H9 (cell line): ENCODE measurements around the gene AGA. TPM values are rescaled to one million over a fixed set of nuclear protein-coding genes. Genes with fewer than 3 reads are reported as not detected.

ENCODE experiments used
- DNase-seq: peaks from one replicate; pipeline ENCODE4 v3.0.0-alpha.2; 2017
- H2AFZ ChIP-seq: one replicate; pipeline ENCODE4 v1.6.1; 2013; ENCODE audit warnings: mild to moderate bottlenecking, low read length, control low read depth, moderate library complexity
- H2AK5ac ChIP-seq: 2 replicates; pipeline ENCODE4 v1.6.1; 2013; ENCODE audit warnings: low read length, control low read depth, mixed read lengths; ENCODE audit not compliant: insufficient read length
- H2BK120ac ChIP-seq: one replicate; pipeline ENCODE4 v1.6.1; 2013; ENCODE audit warnings: low read depth, mild to moderate bottlenecking, low read length, control low read depth, inconsistent platforms; ENCODE audit not compliant: poor library complexity, severe bottlenecking
- H2BK12ac ChIP-seq: 2 replicates; pipeline ENCODE4 v1.6.1; 2013; ENCODE audit warnings: low read length, control low read depth, mixed read lengths, low read depth; ENCODE audit not compliant: insufficient read length
- H2BK15ac ChIP-seq: 2 replicates; pipeline ENCODE4 v1.6.1; 2013; ENCODE audit warnings: low read depth, low read length, control low read depth
- H2BK20ac ChIP-seq: one replicate; pipeline ENCODE4 v1.6.1; 2013; ENCODE audit warnings: low read depth, mild to moderate bottlenecking, low read length, control low read depth, inconsistent platforms; ENCODE audit not compliant: poor library complexity, severe bottlenecking
- H2BK5ac ChIP-seq: 2 replicates; pipeline ENCODE4 v1.6.1; 2013; ENCODE audit warnings: low read length, control low read depth, mixed read lengths; ENCODE audit not compliant: insufficient read length
- H3K14ac ChIP-seq: 2 replicates; pipeline ENCODE4 v1.6.1; 2013; ENCODE audit warnings: low read length, control low read depth; ENCODE audit not compliant: insufficient read depth
- H3K18ac ChIP-seq: 2 replicates; pipeline ENCODE4 v1.6.1; 2013; ENCODE audit warnings: low read depth, mild to moderate bottlenecking, mixed read lengths, low read length, control low read depth; ENCODE audit not compliant: insufficient read length
- H3K23ac ChIP-seq: 2 replicates; pipeline ENCODE4 v1.6.1; 2013; ENCODE audit warnings: low read length, control low read depth, mixed read lengths, low read depth; ENCODE audit not compliant: insufficient read length
- H3K23me2 ChIP-seq: 2 replicates; pipeline ENCODE4 v1.6.1; 2013; ENCODE audit warnings: low read depth, mild to moderate bottlenecking, mixed read lengths, low read length, control low read depth; ENCODE audit not compliant: insufficient read length, poor library complexity, severe bottlenecking
- H3K27ac ChIP-seq: 2 replicates; pipeline ENCODE4 v1.5.1; 2013; ENCODE audit warnings: low read length, control low read depth, mixed read lengths, low read depth; ENCODE audit not compliant: insufficient read length
- H3K27me3 ChIP-seq: 2 replicates; pipeline ENCODE4 v1.6.1; 2013; ENCODE audit warnings: low read length, control low read depth, inconsistent platforms; ENCODE audit not compliant: insufficient read depth
- H3K4ac ChIP-seq: 2 replicates; pipeline ENCODE4 v1.6.1; 2013; ENCODE audit warnings: low read depth, mild to moderate bottlenecking, control low read depth, inconsistent platforms, low read length, moderate library complexity
- H3K4me1 ChIP-seq: 2 replicates; pipeline ENCODE4 v1.6.1; 2013; ENCODE audit warnings: low read length, control low read depth, inconsistent platforms; ENCODE audit not compliant: insufficient read depth
- H3K4me2 ChIP-seq: 2 replicates; pipeline ENCODE4 v1.6.1; 2013; ENCODE audit warnings: low read length, control low read depth, mixed read lengths; ENCODE audit not compliant: insufficient read length, insufficient read depth
- H3K56ac ChIP-seq: 2 replicates; pipeline ENCODE4 v1.6.1; 2013; ENCODE audit warnings: low read depth, mild to moderate bottlenecking, mixed read lengths, low read length, control low read depth; ENCODE audit not compliant: insufficient read length
- H3K79me1 ChIP-seq: 2 replicates; pipeline ENCODE4 v1.6.1; 2013; ENCODE audit warnings: low read depth, mild to moderate bottlenecking, moderate library complexity, low read length, control low read depth, inconsistent platforms; ENCODE audit not compliant: insufficient read depth, poor library complexity, severe bottlenecking
- H3K79me2 ChIP-seq: 2 replicates; pipeline ENCODE4 v1.6.1; 2013; ENCODE audit warnings: low read length, control low read depth, inconsistent platforms; ENCODE audit not compliant: insufficient read depth
- H3K9ac ChIP-seq: 2 replicates; pipeline ENCODE4 v1.6.1; 2013; ENCODE audit warnings: low read length, control low read depth, mixed read lengths; ENCODE audit not compliant: insufficient read length; ENCODE audit errors: extremely low read depth
- H3K9me3 ChIP-seq: one replicate; pipeline ENCODE4 v1.6.1; 2013; ENCODE audit warnings: low read depth, low read length, inconsistent platforms; ENCODE audit not compliant: control insufficient read depth
- H3T11ph ChIP-seq: one replicate; pipeline ENCODE4 v1.6.1; 2013; ENCODE audit warnings: mild to moderate bottlenecking, low read length, control low read depth, inconsistent platforms
- H4K20me1 ChIP-seq: one replicate; pipeline ENCODE4 v1.6.1; 2013; ENCODE audit not compliant: control insufficient read depth, insufficient read length, insufficient read depth
- H4K5ac ChIP-seq: 2 replicates; pipeline ENCODE4 v1.6.1; 2013; ENCODE audit warnings: low read depth, mild to moderate bottlenecking, mixed read lengths, low read length, control low read depth; ENCODE audit not compliant: insufficient read length
- H4K8ac ChIP-seq: replicated peaks from 2 replicates; pipeline ENCODE4 v1.6.1; 2013; ENCODE audit warnings: low read length, control low read depth, mixed read lengths, low read depth; ENCODE audit not compliant: insufficient read length
- H4K91ac ChIP-seq: 2 replicates; pipeline ENCODE4 v1.6.1; 2013; ENCODE audit warnings: low read depth, mild to moderate bottlenecking, moderate library complexity, mixed read lengths, low read length, control low read depth; ENCODE audit not compliant: insufficient read length
- H3K27ac Mint-ChIP-seq, 3 experiments: 2 replicates in 2 of 3; 3 replicates in 1 of 3; pipeline ENCODE4 v1.8.0; 2020 to 2021; ENCODE audit warnings: mixed read lengths in 3 of 3, mild to moderate bottlenecking in 1 of 3, moderate library complexity in 1 of 3
- H3K27me3 Mint-ChIP-seq: 2 replicates; pipeline ENCODE4 v1.8.0; 2021; ENCODE audit warnings: low read depth, mild to moderate bottlenecking, moderate library complexity, mixed read lengths
- H3K36me3 Mint-ChIP-seq, 3 experiments: 2 replicates in 2 of 3; 3 replicates in 1 of 3; pipeline ENCODE4 v1.8.0; 2020 to 2021; ENCODE audit warnings: low read depth in 3 of 3, mixed read lengths in 3 of 3; ENCODE audit not compliant: insufficient read depth in 1 of 3
- H3K4me1 Mint-ChIP-seq, 2 experiments: 2 replicates each; pipeline ENCODE4 v1.8.0; 2020; ENCODE audit warnings: mixed read lengths in 2 of 2
- H3K4me3 Mint-ChIP-seq, 2 experiments: 2 replicates in 1 of 2; 3 replicates in 1 of 2; pipeline ENCODE4 v1.8.0; 2020 to 2021; ENCODE audit warnings: mild to moderate bottlenecking in 2 of 2, mixed read lengths in 2 of 2, moderate library complexity in 1 of 2
- H3K9me3 Mint-ChIP-seq, 2 experiments: 2 replicates in 1 of 2; 3 replicates in 1 of 2; pipeline ENCODE4 v1.8.0; 2020; ENCODE audit warnings: mild to moderate bottlenecking in 2 of 2, mixed read lengths in 2 of 2, moderate library complexity in 1 of 2
- CTCF ChIP-seq: fragments of 200-600 bp; sonication (generic); conservative IDR thresholded peaks from 3 replicates; pipeline ENCODE4 v1.8.0; 2021; ENCODE audit warnings: antibody characterized with exemption, mild to moderate bottlenecking
- WGBS: extraction: QIAGEN DNeasy Blood & Tissue Kit; methylation state at CpG from one replicate; pipeline ENCODE4 v1.1.7; 2013; ENCODE audit warnings: missing lambda C conversion rate, low lambda C conversion rate, mixed read lengths; ENCODE audit not compliant: insufficient read length; ENCODE audit errors: extremely low coverage; 5-methylcytosine and 5-hydroxymethylcytosine counted together
- total RNA-seq: library from RNA; stranded (reverse); gene quantifications from 2 replicates; pipeline ENCODE4 v1.2.1, GENCODE V29; 2021

AGA gene
- total RNA-seq, 1 experiment from 2014 or later = 10.0 TPM

GRCh38 chr4:177396352-177396751, 45.9 kb downstream of the AGA start:
- Histone ChIP-seq H2BK120ac (no peak overlapping the region), H3K4ac (no peak overlapping the region), H3K56ac (no peak overlapping the region), H2BK15ac (no peak overlapping the region), H4K91ac (no peak overlapping the region), H2BK5ac (no peak overlapping the region), H3K27me3 (no peaks in the 10 kb centered on the region), H3K79me2 (no peaks in the 10 kb centered on the region), H4K20me1 (no peaks in the 10 kb centered on the region), H4K5ac (no peak overlapping the region), H3K23me2 (no peaks in the 10 kb centered on the region), H2AFZ (no peak overlapping the region), H3K4me2 (no peak overlapping the region), H2BK12ac (no peak overlapping the region), H3K18ac (no peak overlapping the region), H4K8ac (no peak overlapping the region), H3K23ac (no peak overlapping the region), H3K14ac (no peak overlapping the region), H3K79me1 (no peaks in the 10 kb centered on the region), H2BK20ac (no peak overlapping the region), H3T11ph (no peak overlapping the region), H3K9ac (no peak overlapping the region), H3K4me1 (no peaks in the 10 kb centered on the region), H2AK5ac (no peak overlapping the region), H3K27ac (no peak overlapping the region), H3K9me3 (no peaks in the 10 kb centered on the region)
- DNase-seq = no peak
- H3K27ac Mint-ChIP-seq = no peak overlapping the region
- no peaks in the 10 kb centered on the region for H3K27me3 Mint-ChIP-seq
- H3K36me3 Mint-ChIP-seq = peaks cover 0 to 6% (median 0%) of the 10 kb centered on the region in 3 experiments; a peak in 1 of 7 replicates
- H3K9me3 Mint-ChIP-seq = peaks cover 0 to 9% of the 10 kb centered on the region in 2 experiments; a peak in 2 of 5 replicates
- H3K4me3 Mint-ChIP-seq = no peak overlapping the region
- WGBS = no CpG with 5 or more reads among the region's 2 CpGs
- peaks cover 0 to 7% of the 10 kb centered on the region in 2 experiments; a peak in 3 of 4 replicates for H3K4me1 Mint-ChIP-seq
- no peak for TF ChIP-seq CTCF
